Neuronal stem cell (in vitro differentiated cells): ENCODE data around the gene KAT2B.
A peak's percentile ranks its signal among the peaks of the same experiment; 100 is the strongest.

ENCODE experiments used
- DNase-seq: peaks from one replicate; pipeline ENCODE4 v3.0.0-alpha.2; 2013; ENCODE audit warnings: low spot score
- H2AFZ ChIP-seq: one replicate; pipeline ENCODE4 v1.6.1; 2013; ENCODE audit warnings: mild to moderate bottlenecking, low read length, inconsistent platforms
- H2AK5ac ChIP-seq: 2 replicates; pipeline ENCODE4 v1.6.1; 2013; ENCODE audit warnings: low read depth, mild to moderate bottlenecking, inconsistent platforms, low read length, moderate library complexity, mixed read lengths
- H2BK120ac ChIP-seq: 2 replicates; pipeline ENCODE4 v1.6.1; 2013; ENCODE audit warnings: low read depth, mild to moderate bottlenecking, inconsistent platforms, low read length, moderate library complexity, mixed read lengths
- H2BK12ac ChIP-seq: one replicate; pipeline ENCODE4 v1.6.1; 2013; ENCODE audit warnings: low read length, inconsistent platforms
- H2BK15ac ChIP-seq: 2 replicates; pipeline ENCODE4 v1.6.1; 2013; ENCODE audit warnings: mild to moderate bottlenecking, low read length, inconsistent platforms, mixed read lengths
- H2BK5ac ChIP-seq: one replicate; pipeline ENCODE4 v1.6.1; 2013; ENCODE audit warnings: inconsistent platforms, mild to moderate bottlenecking, low read length, moderate library complexity
- H3K14ac ChIP-seq: one replicate; pipeline ENCODE4 v1.6.1; 2013; ENCODE audit warnings: low read length, inconsistent platforms
- H3K18ac ChIP-seq: 2 replicates; pipeline ENCODE4 v1.6.1; 2013; ENCODE audit warnings: low read length, inconsistent platforms
- H3K23ac ChIP-seq: 2 replicates; pipeline ENCODE4 v1.6.1; 2013; ENCODE audit warnings: low read depth, mild to moderate bottlenecking, mixed read lengths, low read length, inconsistent platforms; ENCODE audit not compliant: poor library complexity
- H3K27ac ChIP-seq: replicated peaks from 3 replicates; pipeline ENCODE4 v1.5.1; 2013; ENCODE audit warnings: low read length, inconsistent platforms
- H3K27me3 ChIP-seq, 3 experiments: 2 replicates each; pipeline ENCODE4 v1.6.1; 2013; ENCODE audit warnings: low read length in 3 of 3, mild to moderate bottlenecking in 2 of 3, inconsistent platforms in 1 of 3, low read depth in 1 of 3, mixed read lengths in 1 of 3, moderate library complexity in 1 of 3; ENCODE audit not compliant: control insufficient read depth in 3 of 3, insufficient read depth in 3 of 3
- H3K36me3 ChIP-seq, 2 donors: replicated peaks in 1 of 2; 2 replicates each; pipeline ENCODE4 v1.6.1; 2013; ENCODE audit warnings: low read length in 2 of 2; ENCODE audit not compliant: control insufficient read depth in 2 of 2, insufficient read depth in 2 of 2
- H3K4ac ChIP-seq: 2 replicates; pipeline ENCODE4 v1.6.1; 2013; ENCODE audit warnings: inconsistent platforms, mild to moderate bottlenecking, low read length, moderate library complexity
- H3K4me1 ChIP-seq, 2 donors: 1 replicate in 1 of 2; 2 replicates in 1 of 2; pipeline ENCODE4 v1.6.1; 2013; ENCODE audit warnings: low read length in 2 of 2, low read depth in 1 of 2; ENCODE audit not compliant: control insufficient read depth in 2 of 2, insufficient read depth in 1 of 2
- H3K4me2 ChIP-seq: one replicate; pipeline ENCODE4 v1.6.1; 2013; ENCODE audit warnings: mild to moderate bottlenecking, low read length, inconsistent platforms; ENCODE audit not compliant: insufficient read depth, poor library complexity, severe bottlenecking
- H3K4me3 ChIP-seq, 2 donors: 2 replicates each; pipeline ENCODE4 v1.5.1; 2013; ENCODE audit warnings: low read length in 2 of 2, mild to moderate bottlenecking in 2 of 2, inconsistent platforms in 1 of 2, moderate library complexity in 1 of 2
- H3K79me1 ChIP-seq: one replicate; pipeline ENCODE4 v1.6.1; 2013; ENCODE audit warnings: low read depth, mild to moderate bottlenecking, inconsistent platforms, low read length, moderate library complexity
- H3K9ac ChIP-seq: one replicate; pipeline ENCODE4 v1.6.1; 2013; ENCODE audit warnings: mild to moderate bottlenecking, low read depth, low read length, inconsistent platforms; ENCODE audit not compliant: poor library complexity
- H3K9me3 ChIP-seq, 2 donors: replicated peaks in 1 of 2; 2 replicates each; pipeline versions ENCODE3 to v1.6.1; 2013; ENCODE audit warnings: low read length in 2 of 2, mild to moderate bottlenecking in 2 of 2, inconsistent platforms in 1 of 2, low read depth in 1 of 2, mixed read lengths in 1 of 2, moderate library complexity in 1 of 2; ENCODE audit not compliant: control insufficient read depth in 2 of 2, insufficient read depth in 1 of 2
- H4K8ac ChIP-seq: one replicate; pipeline ENCODE4 v1.6.1; 2013; ENCODE audit warnings: low read depth, mild to moderate bottlenecking, inconsistent platforms, low read length, moderate library complexity
- H4K91ac ChIP-seq: one replicate; pipeline ENCODE4 v1.6.1; 2013; ENCODE audit warnings: low read length, low read depth, mild to moderate bottlenecking, inconsistent platforms; ENCODE audit not compliant: poor library complexity
- WGBS, 2 donors: extraction: QIAGEN DNeasy Blood & Tissue Kit; methylation state at CpG; one replicate each; pipeline ENCODE4 v1.1.7; 2013; ENCODE audit warnings: missing lambda C conversion rate in 2 of 2, mixed read lengths in 1 of 2; ENCODE audit not compliant: insufficient read length in 2 of 2, insufficient replicate concordance in 1 of 2; ENCODE audit errors: extremely low coverage in 2 of 2; 5-methylcytosine and 5-hydroxymethylcytosine counted together

The KAT2B gene

GRCh38 chr3:20154078-20154477 is 113.8 kb downstream of the KAT2B start:
- no peak overlapping the region for H3K4me2 ChIP-seq
- no peak overlapping the region for H2BK15ac ChIP-seq
- H3K36me3 ChIP-seq = peaks cover 2 to 44% of the 10 kb centered on the region in 2 donors
- H3K79me1 ChIP-seq = no peaks in the 10 kb centered on the region
- H2AK5ac ChIP-seq = no peak overlapping the region
- H3K4me3 ChIP-seq = no peak overlapping the region
- peaks cover 0 to 2% of the 10 kb centered on the region in 2 donors for H3K9me3 ChIP-seq
- no peak overlapping the region for H3K14ac ChIP-seq
- no peak overlapping the region for H2AFZ ChIP-seq
- no peak overlapping the region for H4K8ac ChIP-seq
- H4K91ac ChIP-seq = no peak overlapping the region
- H3K27ac ChIP-seq = no peak overlapping the region
- H2BK120ac ChIP-seq = no peak overlapping the region
- H3K27me3 ChIP-seq = no peaks in the 10 kb centered on the region
- no peak overlapping the region for H2BK5ac ChIP-seq
- no peak overlapping the region for H3K9ac ChIP-seq
- WGBS, 2 donors = no CpG with 5 or more reads among the region's 1 CpG
- H3K4ac ChIP-seq = no peak overlapping the region
- no peak overlapping the region for H3K18ac ChIP-seq
- H2BK12ac ChIP-seq = no peak overlapping the region
- no peaks in the 10 kb centered on the region for H3K4me1 ChIP-seq
- no peak overlapping the region for H3K23ac ChIP-seq
- DNase-seq = no peak

- no peak overlapping the region for H4K91ac ChIP-seq
- no peak overlapping the region for H4K8ac ChIP-seq
These were observed 114.7 kb downstream of the KAT2B start for GRCh38 chr3:20154928-20155327.

GRCh38 chr3:20160230-20160629 is 120.0 kb downstream of the KAT2B start:
- no peak overlapping the region for H2AFZ ChIP-seq
- H4K91ac ChIP-seq = no peak overlapping the region
- no peak overlapping the region for H3K4me2 ChIP-seq
- H2BK12ac ChIP-seq = no peak overlapping the region
- no peak overlapping the region for H3K27ac ChIP-seq
- H3K23ac ChIP-seq = no peak overlapping the region
- no peak overlapping the region for H2BK5ac ChIP-seq
- H3K79me1 ChIP-seq = no peaks in the 10 kb centered on the region
- no peak overlapping the region for H4K8ac ChIP-seq
- H3K36me3 ChIP-seq = peaks cover 6 to 89% of the 10 kb centered on the region in 2 donors
- H2AK5ac ChIP-seq = no peak overlapping the region
- DNase-seq = no peak
- H3K4me3 ChIP-seq = no peak overlapping the region
- H3K14ac ChIP-seq = no peak overlapping the region
- H2BK15ac ChIP-seq = no peak overlapping the region
- no peaks in the 10 kb centered on the region for H3K4me1 ChIP-seq
- H3K18ac ChIP-seq = no peak overlapping the region
- no peak overlapping the region for H3K4ac ChIP-seq
- no peak overlapping the region for H2BK120ac ChIP-seq
- H3K9me3 ChIP-seq = no peaks in the 10 kb centered on the region
- H3K9ac ChIP-seq = no peak overlapping the region
- no peaks in the 10 kb centered on the region for H3K27me3 ChIP-seq

More at GRCh38 chr3:20154928-20155327, 114.7 kb downstream of the KAT2B start:
- Histone ChIP-seq H3K9ac (no peak overlapping the region), H3K79me1 (no peaks in the 10 kb centered on the region), H3K4me3 (no peak overlapping the region), H3K18ac (peak overlapping the region; percentile 19), H2AFZ (no peak overlapping the region), H2BK120ac (no peak overlapping the region), H2BK15ac (no peak overlapping the region), H3K36me3 (peaks cover 6 to 52% of the 10 kb centered on the region in 2 donors), H3K23ac (no peak overlapping the region), H3K27ac (no peak overlapping the region), H3K14ac (no peak overlapping the region), H2BK5ac (no peak overlapping the region), H3K27me3 (no peaks in the 10 kb centered on the region), H3K9me3 (no peaks in the 10 kb centered on the region), H3K4me1 (no peaks in the 10 kb centered on the region), H2BK12ac (no peak overlapping the region), H3K4me2 (no peak overlapping the region), H3K4ac (no peak overlapping the region), H2AK5ac (no peak overlapping the region)
- no CpG with 5 or more reads among the region's 4 CpGs for WGBS, 2 donors
- DNase-seq = no peak

- Histone ChIP-seq H3K18ac (no peak overlapping the region), H2BK12ac (no peak overlapping the region), H2BK5ac (no peak overlapping the region), H3K9ac (no peak overlapping the region), H3K23ac (no peak overlapping the region), H3K4me3 (no peak overlapping the region), H3K4me1 (no peaks in the 10 kb centered on the region), H3K14ac (no peak overlapping the region), H2AFZ (no peak overlapping the region), H3K79me1 (no peaks in the 10 kb centered on the region), H3K27ac (no peak overlapping the region), H2AK5ac (no peak overlapping the region), H4K8ac (no peak overlapping the region), H2BK120ac (no peak overlapping the region), H3K36me3 (peaks cover 6 to 91% of the 10 kb centered on the region in 2 donors), H3K27me3 (no peaks in the 10 kb centered on the region), H3K4ac (no peak overlapping the region), H3K9me3 (no peaks in the 10 kb centered on the region), H2BK15ac (no peak overlapping the region), H3K4me2 (no peak overlapping the region), H4K91ac (no peak overlapping the region)
- no peak for DNase-seq
- WGBS, 2 donors = no CpG with 5 or more reads among the region's 2 CpGs
These were observed 121.5 kb downstream of the KAT2B start for GRCh38 chr3:20161714-20162113.
